HepG2 (cell line): ENCODE measurements around the gene PDZRN4. TPM values are rescaled to one million over a fixed set of nuclear protein-coding genes. Genes with fewer than 3 reads are reported as not detected.

Experiments
- ATAC-seq: fragments of 200-7000 bp; cut with Tn5 transposase; 3 replicates; pipeline ENCODE4 v1.9.1; 2020; ENCODE audit warnings: mild to moderate bottlenecking, moderate library complexity
- BruUV-seq: library from RNA; stranded (reverse); fragments of 400-500 nt; replicated peaks from 2 replicates; lab custom pipeline; 2021; lab: Mats Ljungman, UMichigan
- CTCF ChIA-PET: fragments of 300-600 bp; formaldehyde crosslinking; extraction: SDS; loops from one replicate; lab custom pipeline; 2021; ENCODE audit warnings: low total read pairs, inconsistent platforms, low intra/inter-chr PET ratio; lab: Yijun Ruan, JAX
- POLR2A ChIA-PET: fragments of 350-600 bp; sonication (Branson Sonifier 250); formaldehyde crosslinking; loops from one replicate; lab custom pipeline; 2020; ENCODE audit warnings: antibody characterized with exemption, inconsistent platforms; lab: Yijun Ruan, JAX
- DNase-seq: peaks from one replicate; pipeline ENCODE4 v3.0.0-alpha.2; 2015; ENCODE audit warnings: low spot score
- FAIRE-seq: peaks from 3 replicates; lab custom pipeline; 2011; peaks lifted over from hg19 to GRCh38; lab: Jason Lieb, UNC
- H2AFZ ChIP-seq: one replicate; pipeline ENCODE4 v1.6.1; 2011; ENCODE audit warnings: low read length, inconsistent platforms
- H3K27ac ChIP-seq: fragments of 300-600 bp; 3 replicates; pipeline ENCODE4 v1.8.0; 2011; ENCODE audit warnings: mixed run types, mild to moderate bottlenecking, mixed read lengths, low read length, inconsistent platforms; ENCODE audit not compliant: insufficient read depth; ENCODE audit errors: extremely low read length
- H3K27me3 ChIP-seq, 2 experiments: fragments of 200-600 bp in 1 of 2; 2 replicates in 1 of 2; 3 replicates in 1 of 2; pipeline versions ENCODE4 v1.6.0 to v1.8.0; 2011; ENCODE audit warnings: low read length in 2 of 2, mild to moderate bottlenecking in 2 of 2, moderate library complexity in 2 of 2, inconsistent platforms in 1 of 2; ENCODE audit not compliant: insufficient read depth in 2 of 2, control insufficient read depth in 1 of 2
- H3K36me3 ChIP-seq, 2 experiments: fragments of 200-600 bp in 1 of 2; replicated peaks in 1 of 2; 2 replicates in 1 of 2; 3 replicates in 1 of 2; pipeline versions ENCODE4 v1.5.1 to v1.8.0; 2011; ENCODE audit warnings: low read length in 2 of 2, inconsistent platforms in 1 of 2; ENCODE audit not compliant: insufficient read depth in 2 of 2, control insufficient read depth in 1 of 2
- H3K4me1 ChIP-seq: 2 replicates; pipeline ENCODE4 v1.5.1; 2012; ENCODE audit warnings: low read length, inconsistent platforms; ENCODE audit not compliant: insufficient read depth
- H3K4me2 ChIP-seq: 2 replicates; pipeline ENCODE4 v1.6.0; 2011; ENCODE audit warnings: low read depth, low read length, inconsistent platforms
- H3K4me3 ChIP-seq, 3 experiments: fragments of 200-600 bp in 1 of 3; sonication (generic), shearing (Covaris generic) in 1 of 3; replicated peaks in 1 of 3; 2 replicates each; pipeline ENCODE4 v1.5.1; 2011 to 2016; ENCODE audit warnings: low read length in 3 of 3, inconsistent platforms in 2 of 3, low read depth in 2 of 3, mild to moderate bottlenecking in 2 of 3, control low read depth in 1 of 3, mixed read lengths in 1 of 3; ENCODE audit not compliant: insufficient read depth in 1 of 3
- H3K79me2 ChIP-seq: one replicate; pipeline ENCODE4 v1.6.1; 2011; ENCODE audit warnings: low read length, inconsistent platforms; ENCODE audit not compliant: insufficient read depth
- H3K9ac ChIP-seq: 2 replicates; pipeline ENCODE4 v1.6.0; 2011; ENCODE audit warnings: mild to moderate bottlenecking, low read depth, low read length, inconsistent platforms; ENCODE audit not compliant: insufficient read depth
- H3K9me3 ChIP-seq: 2 replicates; pipeline ENCODE4 v1.5.1; 2012; ENCODE audit warnings: mild to moderate bottlenecking, low read length
- H4K20me1 ChIP-seq: 2 replicates; pipeline ENCODE4 v1.6.0; 2011; ENCODE audit warnings: inconsistent platforms, mild to moderate bottlenecking, low read length, moderate library complexity; ENCODE audit not compliant: insufficient read depth
- IRF2 ChIP-seq: IDR thresholded peaks from 2 replicates; pipeline ENCODE4 v1.6.1; 2018; ENCODE audit warnings: missing genetic modification reagents, missing compliant biosample characterization
- MAZ ChIP-seq, 2 experiments: sonication (generic) in 1 of 2; formaldehyde crosslinking in 1 of 2; IDR thresholded peaks; 2 replicates each; pipeline versions ENCODE4 v1.5.0 to v1.6.1; 2012 to 2020; ENCODE audit warnings: low read depth in 2 of 2, mild to moderate bottlenecking in 2 of 2, borderline replicate concordance in 1 of 2, improper control_type of control experiment in 1 of 2, low read length in 1 of 2, missing genetic modification reagents in 1 of 2, moderate library complexity in 1 of 2
- TEAD3 ChIP-seq: optimal IDR thresholded peaks from 2 replicates; pipeline ENCODE3; 2016; ENCODE audit warnings: borderline replicate concordance
- ZC3H4 ChIP-seq: sonication (generic); formaldehyde crosslinking; IDR thresholded peaks from 2 replicates; pipeline ENCODE4 v1.4.0; 2020; ENCODE audit warnings: missing genetic modification reagents, borderline replicate concordance
- ZNF335 ChIP-seq: sonication (generic); formaldehyde crosslinking; IDR thresholded peaks from 2 replicates; pipeline ENCODE4 v1.4.0; 2020; ENCODE audit warnings: missing genetic modification reagents
- WGBS: methylation state at CpG from one replicate; pipeline ENCODE4 v1.1.6; 2017; ENCODE audit warnings: low lambda C conversion rate; 5-methylcytosine and 5-hydroxymethylcytosine counted together
- in situ Hi-C: cut with HindIII; loops from 2 replicates; pipeline ENCODE4 v1.10.0; 2017; ENCODE audit warnings: low pct_unique_long_range_greater_than_20kb; ENCODE audit not compliant: extremely low pct_ligation_motif_present
- intact Hi-C: fragments of 100-400 bp; cut with micrococcal nuclease; formaldehyde crosslinking; loops from one replicate; pipeline ENCODE4 v1.10.0; 2022; ENCODE audit not compliant: unreplicated experiment
- polyA plus RNA-seq, 8 experiments: library from polyadenylated mRNA; depleted of rRNA in 3 of 8; stranded (reverse) in 7 of 8; unstranded in 1 of 8; fragments of >200 nt; fragmentation: Illumina TruSeq in 4 of 8; extraction: Trizol in 4 of 8; gene quantifications; 2 replicates each; pipeline versions ENCODE4 v1.2.1 to v1.2.3, GENCODE V29; 2011 to 2016; ENCODE audit warnings: low read depth in 4 of 8, missing spikeins in 1 of 8, mixed read lengths in 1 of 8; ENCODE audit not compliant: insufficient read depth in 1 of 8
- total RNA-seq, 5 experiments: library from RNA; depleted of rRNA; stranded (reverse); fragments of >200 nt; fragmentation: Illumina TruSeq; extraction: Trizol; gene quantifications; 2 replicates each; pipeline ENCODE4 v1.2.3, GENCODE V29; 2016; ENCODE audit warnings: low read depth in 1 of 5
- TF ChIP-seq, protein P1 (sequence below): sonication (generic); formaldehyde crosslinking; IDR thresholded peaks from 2 replicates; pipeline ENCODE4 v1.4.0; 2020; ENCODE audit warnings: missing genetic modification reagents
- TF ChIP-seq, protein P2 (sequence below): sonication (generic); formaldehyde crosslinking; IDR thresholded peaks from 2 replicates; pipeline ENCODE4 v1.4.0; 2020; ENCODE audit warnings: mild to moderate bottlenecking, missing genetic modification reagents
- TF ChIP-seq, protein P3 (sequence below): sonication (generic); formaldehyde crosslinking; IDR thresholded peaks from 2 replicates; pipeline ENCODE4 v1.8.1; 2023; ENCODE audit warnings: mild to moderate bottlenecking, missing genetic modification reagents
- TF ChIP-seq, protein P4 (sequence below): sonication (generic); formaldehyde crosslinking; IDR thresholded peaks from 2 replicates; pipeline ENCODE4 v1.4.0; 2020; ENCODE audit warnings: missing genetic modification reagents

Gene PDZRN4
- total and polyA plus RNA-seq, 2 of the 13 experiments (the other 11 are each of a cell fraction or from before 2014, with no cell fraction given), result not detected

DNA sequence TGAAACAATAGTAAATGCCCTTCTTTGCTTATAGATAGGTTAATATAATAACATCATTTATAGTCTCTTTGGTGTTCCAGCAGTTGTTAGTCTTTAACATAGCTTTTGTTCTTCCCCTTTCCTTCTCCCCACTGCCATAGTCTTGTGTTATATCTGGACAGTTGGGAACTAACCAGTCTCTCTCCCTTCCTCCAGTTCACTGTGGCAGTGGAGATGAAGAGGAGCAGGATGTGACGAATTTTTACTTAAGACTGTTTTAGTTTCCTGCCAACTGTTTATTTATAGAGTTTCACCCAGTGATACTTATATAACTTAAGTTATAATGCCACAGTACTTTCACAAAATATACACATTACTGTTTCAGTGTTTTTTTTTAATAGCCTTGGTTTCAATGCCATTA is 277.4 kb downstream of the PDZRN4 start:
- Histone ChIP-seq H2AFZ (no peak overlapping the region), H3K79me2 (no peaks in the 10 kb centered on the region), H3K4me2 (no peak overlapping the region), H3K4me3 (no peak overlapping the region), H3K36me3 (no peaks in the 10 kb centered on the region), H4K20me1 (no peaks in the 10 kb centered on the region), H3K27ac (no peak overlapping the region), H3K9ac (no peak overlapping the region), H3K27me3 (no peaks in the 10 kb centered on the region), H3K4me1 (no peaks in the 10 kb centered on the region), H3K9me3 (no peaks in the 10 kb centered on the region)
- intact Hi-C loops, result no loop called here
- in situ Hi-C loops, result no loop called here
- no peak for FAIRE-seq
- BruUV-seq, result no TSS peak
- no peak for ATAC-seq
- ChIA-PET POLR2A (no interaction called here), CTCF (no interaction called here)
- WGBS, result 0% methylated on average over 1 of the region's 1 CpG
- no peak for DNase-seq
- no peak for TF ChIP-seq TEAD3 (CRISPR knock-in tag)
- no peak for TF ChIP-seq MAZ (IDR thresholded peaks at IDR 0.05; ENCODE audit: borderline replicate concordance, low read depth, low read length)
- no peak for TF ChIP-seq MAZ (CRISPR knock-in tag; IDR thresholded peaks at IDR 0.05; ENCODE audit: low read depth)
- no peak for TF ChIP-seq ZNF335 (CRISPR knock-in tag)
- no peak for TF ChIP-seq IRF2 (CRISPR knock-in tag)
- TF ChIP-seq, protein P1, sequence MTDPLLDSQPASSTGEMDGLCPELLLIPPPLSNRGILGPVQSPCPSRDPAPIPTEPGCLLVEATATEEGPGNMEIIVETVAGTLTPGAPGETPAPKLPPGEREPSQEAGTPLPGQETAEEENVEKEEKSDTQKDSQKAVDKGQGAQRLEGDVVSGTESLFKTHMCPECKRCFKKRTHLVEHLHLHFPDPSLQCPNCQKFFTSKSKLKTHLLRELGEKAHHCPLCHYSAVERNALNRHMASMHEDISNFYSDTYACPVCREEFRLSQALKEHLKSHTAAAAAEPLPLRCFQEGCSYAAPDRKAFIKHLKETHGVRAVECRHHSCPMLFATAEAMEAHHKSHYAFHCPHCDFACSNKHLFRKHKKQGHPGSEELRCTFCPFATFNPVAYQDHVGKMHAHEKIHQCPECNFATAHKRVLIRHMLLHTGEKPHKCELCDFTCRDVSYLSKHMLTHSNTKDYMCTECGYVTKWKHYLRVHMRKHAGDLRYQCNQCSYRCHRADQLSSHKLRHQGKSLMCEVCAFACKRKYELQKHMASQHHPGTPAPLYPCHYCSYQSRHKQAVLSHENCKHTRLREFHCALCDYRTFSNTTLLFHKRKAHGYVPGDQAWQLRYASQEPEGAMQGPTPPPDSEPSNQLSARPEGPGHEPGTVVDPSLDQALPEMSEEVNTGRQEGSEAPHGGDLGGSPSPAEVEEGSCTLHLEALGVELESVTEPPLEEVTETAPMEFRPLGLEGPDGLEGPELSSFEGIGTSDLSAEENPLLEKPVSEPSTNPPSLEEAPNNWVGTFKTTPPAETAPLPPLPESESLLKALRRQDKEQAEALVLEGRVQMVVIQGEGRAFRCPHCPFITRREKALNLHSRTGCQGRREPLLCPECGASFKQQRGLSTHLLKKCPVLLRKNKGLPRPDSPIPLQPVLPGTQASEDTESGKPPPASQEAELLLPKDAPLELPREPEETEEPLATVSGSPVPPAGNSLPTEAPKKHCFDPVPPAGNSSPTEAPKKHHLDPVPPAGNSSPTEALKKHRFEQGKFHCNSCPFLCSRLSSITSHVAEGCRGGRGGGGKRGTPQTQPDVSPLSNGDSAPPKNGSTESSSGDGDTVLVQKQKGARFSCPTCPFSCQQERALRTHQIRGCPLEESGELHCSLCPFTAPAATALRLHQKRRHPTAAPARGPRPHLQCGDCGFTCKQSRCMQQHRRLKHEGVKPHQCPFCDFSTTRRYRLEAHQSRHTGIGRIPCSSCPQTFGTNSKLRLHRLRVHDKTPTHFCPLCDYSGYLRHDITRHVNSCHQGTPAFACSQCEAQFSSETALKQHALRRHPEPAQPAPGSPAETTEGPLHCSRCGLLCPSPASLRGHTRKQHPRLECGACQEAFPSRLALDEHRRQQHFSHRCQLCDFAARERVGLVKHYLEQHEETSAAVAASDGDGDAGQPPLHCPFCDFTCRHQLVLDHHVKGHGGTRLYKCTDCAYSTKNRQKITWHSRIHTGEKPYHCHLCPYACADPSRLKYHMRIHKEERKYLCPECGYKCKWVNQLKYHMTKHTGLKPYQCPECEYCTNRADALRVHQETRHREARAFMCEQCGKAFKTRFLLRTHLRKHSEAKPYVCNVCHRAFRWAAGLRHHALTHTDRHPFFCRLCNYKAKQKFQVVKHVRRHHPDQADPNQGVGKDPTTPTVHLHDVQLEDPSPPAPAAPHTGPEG (CRISPR knock-in tag), result no peak
- TF ChIP-seq, protein P2, sequence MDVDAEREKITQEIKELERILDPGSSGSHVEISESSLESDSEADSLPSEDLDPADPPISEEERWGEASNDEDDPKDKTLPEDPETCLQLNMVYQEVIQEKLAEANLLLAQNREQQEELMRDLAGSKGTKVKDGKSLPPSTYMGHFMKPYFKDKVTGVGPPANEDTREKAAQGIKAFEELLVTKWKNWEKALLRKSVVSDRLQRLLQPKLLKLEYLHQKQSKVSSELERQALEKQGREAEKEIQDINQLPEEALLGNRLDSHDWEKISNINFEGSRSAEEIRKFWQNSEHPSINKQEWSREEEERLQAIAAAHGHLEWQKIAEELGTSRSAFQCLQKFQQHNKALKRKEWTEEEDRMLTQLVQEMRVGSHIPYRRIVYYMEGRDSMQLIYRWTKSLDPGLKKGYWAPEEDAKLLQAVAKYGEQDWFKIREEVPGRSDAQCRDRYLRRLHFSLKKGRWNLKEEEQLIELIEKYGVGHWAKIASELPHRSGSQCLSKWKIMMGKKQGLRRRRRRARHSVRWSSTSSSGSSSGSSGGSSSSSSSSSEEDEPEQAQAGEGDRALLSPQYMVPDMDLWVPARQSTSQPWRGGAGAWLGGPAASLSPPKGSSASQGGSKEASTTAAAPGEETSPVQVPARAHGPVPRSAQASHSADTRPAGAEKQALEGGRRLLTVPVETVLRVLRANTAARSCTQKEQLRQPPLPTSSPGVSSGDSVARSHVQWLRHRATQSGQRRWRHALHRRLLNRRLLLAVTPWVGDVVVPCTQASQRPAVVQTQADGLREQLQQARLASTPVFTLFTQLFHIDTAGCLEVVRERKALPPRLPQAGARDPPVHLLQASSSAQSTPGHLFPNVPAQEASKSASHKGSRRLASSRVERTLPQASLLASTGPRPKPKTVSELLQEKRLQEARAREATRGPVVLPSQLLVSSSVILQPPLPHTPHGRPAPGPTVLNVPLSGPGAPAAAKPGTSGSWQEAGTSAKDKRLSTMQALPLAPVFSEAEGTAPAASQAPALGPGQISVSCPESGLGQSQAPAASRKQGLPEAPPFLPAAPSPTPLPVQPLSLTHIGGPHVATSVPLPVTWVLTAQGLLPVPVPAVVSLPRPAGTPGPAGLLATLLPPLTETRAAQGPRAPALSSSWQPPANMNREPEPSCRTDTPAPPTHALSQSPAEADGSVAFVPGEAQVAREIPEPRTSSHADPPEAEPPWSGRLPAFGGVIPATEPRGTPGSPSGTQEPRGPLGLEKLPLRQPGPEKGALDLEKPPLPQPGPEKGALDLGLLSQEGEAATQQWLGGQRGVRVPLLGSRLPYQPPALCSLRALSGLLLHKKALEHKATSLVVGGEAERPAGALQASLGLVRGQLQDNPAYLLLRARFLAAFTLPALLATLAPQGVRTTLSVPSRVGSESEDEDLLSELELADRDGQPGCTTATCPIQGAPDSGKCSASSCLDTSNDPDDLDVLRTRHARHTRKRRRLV, result no peak
- TF ChIP-seq, protein P3, sequence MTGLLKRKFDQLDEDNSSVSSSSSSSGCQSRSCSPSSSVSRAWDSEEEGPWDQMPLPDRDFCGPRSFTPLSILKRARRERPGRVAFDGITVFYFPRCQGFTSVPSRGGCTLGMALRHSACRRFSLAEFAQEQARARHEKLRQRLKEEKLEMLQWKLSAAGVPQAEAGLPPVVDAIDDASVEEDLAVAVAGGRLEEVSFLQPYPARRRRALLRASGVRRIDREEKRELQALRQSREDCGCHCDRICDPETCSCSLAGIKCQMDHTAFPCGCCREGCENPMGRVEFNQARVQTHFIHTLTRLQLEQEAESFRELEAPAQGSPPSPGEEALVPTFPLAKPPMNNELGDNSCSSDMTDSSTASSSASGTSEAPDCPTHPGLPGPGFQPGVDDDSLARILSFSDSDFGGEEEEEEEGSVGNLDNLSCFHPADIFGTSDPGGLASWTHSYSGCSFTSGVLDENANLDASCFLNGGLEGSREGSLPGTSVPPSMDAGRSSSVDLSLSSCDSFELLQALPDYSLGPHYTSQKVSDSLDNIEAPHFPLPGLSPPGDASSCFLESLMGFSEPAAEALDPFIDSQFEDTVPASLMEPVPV (CRISPR knock-in tag), result no peak
- no peak for TF ChIP-seq ZC3H4
- TF ChIP-seq, protein P4, sequence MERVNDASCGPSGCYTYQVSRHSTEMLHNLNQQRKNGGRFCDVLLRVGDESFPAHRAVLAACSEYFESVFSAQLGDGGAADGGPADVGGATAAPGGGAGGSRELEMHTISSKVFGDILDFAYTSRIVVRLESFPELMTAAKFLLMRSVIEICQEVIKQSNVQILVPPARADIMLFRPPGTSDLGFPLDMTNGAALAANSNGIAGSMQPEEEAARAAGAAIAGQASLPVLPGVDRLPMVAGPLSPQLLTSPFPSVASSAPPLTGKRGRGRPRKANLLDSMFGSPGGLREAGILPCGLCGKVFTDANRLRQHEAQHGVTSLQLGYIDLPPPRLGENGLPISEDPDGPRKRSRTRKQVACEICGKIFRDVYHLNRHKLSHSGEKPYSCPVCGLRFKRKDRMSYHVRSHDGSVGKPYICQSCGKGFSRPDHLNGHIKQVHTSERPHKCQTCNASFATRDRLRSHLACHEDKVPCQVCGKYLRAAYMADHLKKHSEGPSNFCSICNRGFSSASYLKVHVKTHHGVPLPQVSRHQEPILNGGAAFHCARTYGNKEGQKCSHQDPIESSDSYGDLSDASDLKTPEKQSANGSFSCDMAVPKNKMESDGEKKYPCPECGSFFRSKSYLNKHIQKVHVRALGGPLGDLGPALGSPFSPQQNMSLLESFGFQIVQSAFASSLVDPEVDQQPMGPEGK (CRISPR knock-in tag), result no peak
